Measurements from ENCODE around the gene PTPN3.

PTPN3 gene

GRCh38 chr9:109450346-109450745 lies 47.8 kb downstream of the PTPN3 start:
- no peak for DNase-seq

GRCh38 chr9:109449036-109449798 lies 48.9 kb downstream of the PTPN3 start:
- no peak for DNase-seq

- no peak for DNase-seq
These were observed 49.9 kb downstream of the PTPN3 start for GRCh38 chr9:109448223-109448622.

GRCh38 chr9:109447329-109448076 lies 50.6 kb downstream of the PTPN3 start:
- no peak for DNase-seq

- no peak for DNase-seq
These were observed 53.3 kb downstream of the PTPN3 start for GRCh38 chr9:109444771-109445320.

GRCh38 chr9:109442716-109443115 lies 55.4 kb downstream of the PTPN3 start:
- no peak for DNase-seq

GRCh38 chr9:109441296-109441695 lies 56.8 kb downstream of the PTPN3 start:
- DNase-seq: no peak

- peak; percentile 87 for DNase-seq
These were observed 57.3 kb downstream of the PTPN3 start for GRCh38 chr9:109440797-109441287.

- DNase-seq: no peak
These were observed 58.0 kb downstream of the PTPN3 start for GRCh38 chr9:109440117-109440515.

- no peak for DNase-seq
These were observed 58.6 kb downstream of the PTPN3 start for GRCh38 chr9:109439378-109440116.

GRCh38 chr9:109437286-109437685 lies 60.8 kb downstream of the PTPN3 start:
- DNase-seq: no peak

- no peak for DNase-seq
These were observed 62.0 kb downstream of the PTPN3 start for GRCh38 chr9:109436071-109436470.

- DNase-seq: no peak
These were observed 64.6 kb downstream of the PTPN3 start for GRCh38 chr9:109433476-109433875.

- no peak for DNase-seq
These were observed 67.9 kb downstream of the PTPN3 start for GRCh38 chr9:109430231-109430630.

GRCh38 chr9:109428854-109429253 lies 69.3 kb downstream of the PTPN3 start:
- no peak for DNase-seq

- DNase-seq: no peak
These were observed 70.2 kb downstream of the PTPN3 start for GRCh38 chr9:109427886-109428285.

- DNase-seq: no peak
These were observed 71.3 kb downstream of the PTPN3 start for GRCh38 chr9:109426626-109427402.

GRCh38 chr9:109424618-109425017 lies 73.5 kb downstream of the PTPN3 start:
- DNase-seq: no peak

GRCh38 chr9:109423877-109424276 lies 74.2 kb downstream of the PTPN3 start:
- no peak for DNase-seq

- no peak for DNase-seq
These were observed 75.5 kb downstream of the PTPN3 start for GRCh38 chr9:109422641-109423040.

GRCh38 chr9:109421026-109421970 lies 76.8 kb downstream of the PTPN3 start:
- DNase-seq: no peak

Measured in amniotic stem cell (primary cell).